HepG2 (cell line): Measurements from ENCODE around the gene HSCB. TPM values are rescaled to one million over a fixed set of nuclear protein-coding genes. Genes with fewer than 3 reads are reported as not detected.

Source experiments
- ATF1 ChIP-seq: IDR thresholded peaks from 2 replicates; pipeline ENCODE4 v1.6.1; 2016; ENCODE audit warnings: mild to moderate bottlenecking, control low read depth
- BRF2 ChIP-seq: sonication (generic); formaldehyde crosslinking; IDR thresholded peaks from 2 replicates; pipeline ENCODE4 v1.8.1; 2022; ENCODE audit warnings: mild to moderate bottlenecking, missing genetic modification reagents
- CENPBD1 ChIP-seq: sonication (generic); formaldehyde crosslinking; IDR thresholded peaks from 2 replicates; pipeline ENCODE4 v1.8.0; 2022; ENCODE audit warnings: missing genetic modification reagents, low read depth, mild to moderate bottlenecking, borderline replicate concordance
- CTCF ChIP-seq: sonication (generic); formaldehyde crosslinking; IDR thresholded peaks from 2 replicates; pipeline ENCODE4 v1.5.0; 2020; ENCODE audit warnings: mild to moderate bottlenecking, missing genetic modification reagents, moderate library complexity
- EP300 ChIP-seq, 3 experiments: sonication (generic) in 1 of 3; formaldehyde crosslinking in 1 of 3; IDR thresholded peaks; 2 replicates each; pipeline versions ENCODE4 v1.5.1 to v1.6.1; 2011 to 2020; ENCODE audit warnings: low read depth in 2 of 3, low read length in 2 of 3, borderline replicate concordance in 1 of 3, improper control_type of control experiment in 1 of 3, mild to moderate bottlenecking in 1 of 3, missing genetic modification reagents in 1 of 3, moderate library complexity in 1 of 3
- FOXC1 ChIP-seq: sonication (generic); formaldehyde crosslinking; IDR thresholded peaks from 2 replicates; pipeline ENCODE4 v1.8.0; 2022; ENCODE audit warnings: mild to moderate bottlenecking, missing genetic modification reagents, borderline replicate concordance
- FOXM1 ChIP-seq: sonication (generic); formaldehyde crosslinking; IDR thresholded peaks from 2 replicates; pipeline ENCODE4 v1.5.0; 2020; ENCODE audit warnings: missing genetic modification reagents
- KLF13 ChIP-seq: sonication (generic); formaldehyde crosslinking; IDR thresholded peaks from 2 replicates; pipeline ENCODE4 v1.4.0; 2020; ENCODE audit warnings: mild to moderate bottlenecking, missing genetic modification reagents
- KLF9 ChIP-seq: IDR thresholded peaks from 2 replicates; pipeline ENCODE4 v1.6.1; 2016; ENCODE audit warnings: low read depth
- MED8 ChIP-seq: sonication (generic); formaldehyde crosslinking; IDR thresholded peaks from 2 replicates; pipeline ENCODE4 v1.8.1; 2023; ENCODE audit warnings: mild to moderate bottlenecking, missing genetic modification reagents; ENCODE audit not compliant: insufficient replicate concordance
- MTA3 ChIP-seq: sonication (generic); formaldehyde crosslinking; IDR thresholded peaks from 2 replicates; pipeline ENCODE4 v1.4.0; 2020; ENCODE audit warnings: missing genetic modification reagents
- NCOA2 ChIP-seq: sonication (generic); formaldehyde crosslinking; IDR thresholded peaks from 2 replicates; pipeline ENCODE4 v1.8.0; 2022; ENCODE audit warnings: inconsistent platforms
- NFE2L1 ChIP-seq: sonication (generic); formaldehyde crosslinking; IDR thresholded peaks from 2 replicates; pipeline ENCODE4 v1.4.0; 2020; ENCODE audit warnings: missing genetic modification reagents, mild to moderate bottlenecking, borderline replicate concordance
- NONO ChIP-seq, 2 experiments: fragments of 450-650 bp in 1 of 2; sonication (generic) in 1 of 2; formaldehyde crosslinking in 1 of 2; IDR thresholded peaks in 1 of 2; conservative IDR thresholded peaks in 1 of 2; 2 replicates each; pipeline versions ENCODE4 v1.6.1 to v1.8.0; 2017 to 2022; ENCODE audit warnings: mild to moderate bottlenecking in 1 of 2, missing genetic modification reagents in 1 of 2, moderate library complexity in 1 of 2
- REL ChIP-seq: sonication (generic); formaldehyde crosslinking; conservative IDR thresholded peaks from 2 replicates; pipeline ENCODE4 v1.8.0; 2022; ENCODE audit warnings: mild to moderate bottlenecking, missing genetic modification reagents, moderate library complexity
- RFX5 ChIP-seq: IDR thresholded peaks from 2 replicates; pipeline ENCODE4 v1.6.1; 2011; ENCODE audit warnings: low read depth, low read length, improper control_type of control experiment
- SP1 ChIP-seq, 2 experiments: fragments of 450-650 bp in 1 of 2; sonication (generic) in 1 of 2; formaldehyde crosslinking in 1 of 2; IDR thresholded peaks; 2 replicates each; pipeline versions ENCODE4 v1.4.0 to v1.6.1; 2016 to 2020; ENCODE audit warnings: missing genetic modification reagents in 1 of 2
- THYN1 ChIP-seq: sonication (generic); formaldehyde crosslinking; IDR thresholded peaks from 2 replicates; pipeline ENCODE4 v1.8.1; 2023; ENCODE audit warnings: low read depth, mild to moderate bottlenecking, moderate library complexity, missing genetic modification reagents, borderline replicate concordance
- ZFP36 ChIP-seq: fragments of 150-350 bp; IDR thresholded peaks from 2 replicates; pipeline ENCODE4 v1.6.1; 2018; ENCODE audit warnings: borderline replicate concordance, low read length, low read depth; ENCODE audit not compliant: partially characterized antibody
- ZFP41 ChIP-seq: sonication (generic); formaldehyde crosslinking; IDR thresholded peaks from 2 replicates; pipeline ENCODE4 v1.4.0; 2020; ENCODE audit warnings: mild to moderate bottlenecking, missing genetic modification reagents, borderline replicate concordance
- ZNF253 ChIP-seq: sonication (generic); formaldehyde crosslinking; IDR thresholded peaks from 2 replicates; pipeline ENCODE4 v1.8.0; 2022; ENCODE audit warnings: mild to moderate bottlenecking, missing genetic modification reagents, borderline replicate concordance
- ZNF292 ChIP-seq: sonication (generic); formaldehyde crosslinking; IDR thresholded peaks from 2 replicates; pipeline ENCODE4 v1.8.1; 2022; ENCODE audit warnings: mild to moderate bottlenecking, low read depth, missing genetic modification reagents, borderline replicate concordance
- ZNF337 ChIP-seq: sonication (generic); formaldehyde crosslinking; IDR thresholded peaks from 2 replicates; pipeline ENCODE4 v1.5.1; 2020; ENCODE audit warnings: missing genetic modification reagents, low read depth, mild to moderate bottlenecking, borderline replicate concordance
- ZNF484 ChIP-seq: sonication (generic); formaldehyde crosslinking; IDR thresholded peaks from 2 replicates; pipeline ENCODE4 v1.5.1; 2020; ENCODE audit warnings: mild to moderate bottlenecking, low read depth, missing genetic modification reagents, borderline replicate concordance
- ZNF501 ChIP-seq: sonication (generic); formaldehyde crosslinking; IDR thresholded peaks from 2 replicates; pipeline ENCODE4 v1.5.1; 2020; ENCODE audit warnings: mild to moderate bottlenecking, moderate library complexity, missing genetic modification reagents
- ZNF564 ChIP-seq: sonication (generic); formaldehyde crosslinking; IDR thresholded peaks from 2 replicates; pipeline ENCODE4 v1.8.1; 2023; ENCODE audit warnings: mild to moderate bottlenecking, missing genetic modification reagents
- ZNF792 ChIP-seq: IDR thresholded peaks from 2 replicates; pipeline ENCODE4 v1.6.1; 2016
- ZSCAN21 ChIP-seq: sonication (generic); formaldehyde crosslinking; IDR thresholded peaks from 2 replicates; pipeline ENCODE4 v1.8.0; 2022; ENCODE audit warnings: mild to moderate bottlenecking, missing genetic modification reagents, moderate library complexity, borderline replicate concordance
- polyA plus RNA-seq, 8 experiments: library from polyadenylated mRNA; depleted of rRNA in 3 of 8; stranded (reverse) in 7 of 8; unstranded in 1 of 8; fragments of >200 nt; fragmentation: Illumina TruSeq in 4 of 8; extraction: Trizol in 4 of 8; gene quantifications; 2 replicates each; pipeline versions ENCODE4 v1.2.1 to v1.2.3, GENCODE V29; 2011 to 2016; ENCODE audit warnings: low read depth in 4 of 8, missing spikeins in 1 of 8, mixed read lengths in 1 of 8; ENCODE audit not compliant: insufficient read depth in 1 of 8
- total RNA-seq, 5 experiments: library from RNA; depleted of rRNA; stranded (reverse); fragments of >200 nt; fragmentation: Illumina TruSeq; extraction: Trizol; gene quantifications; 2 replicates each; pipeline ENCODE4 v1.2.3, GENCODE V29; 2016; ENCODE audit warnings: low read depth in 1 of 5

HSCB gene
- total and polyA plus RNA-seq, 2 of the 13 experiments (the other 11 are each of a cell fraction or from before 2014, with no cell fraction given), result 15.4 to 20.9 TPM

GRCh38 chr22:28799606-28800307, 57.9 kb downstream of the HSCB start (continued):
- TF ChIP-seq CTCF (CRISPR knock-in tag) (no peak), FOXC1 (CRISPR knock-in tag) (no peak), NONO (IDR thresholded peaks at IDR 0.05) (no peak), NONO (CRISPR knock-in tag; conservative IDR thresholded peaks at IDR 0.05) (no peak), ZNF564 (no peak), ZNF501 (CRISPR knock-in tag) (no peak), REL (CRISPR knock-in tag) (no peak), SP1 (IDR thresholded peaks at IDR 0.05) (no peak), SP1 (CRISPR knock-in tag; IDR thresholded peaks at IDR 0.05) (no peak), MTA3 (CRISPR knock-in tag) (no peak), ZNF337 (no peak), ZNF253 (CRISPR knock-in tag) (no peak), ZSCAN21 (no peak), EP300 (IDR thresholded peaks at IDR 0.05; ENCODE audit: low read depth in 2 of 2, low read length in 2 of 2) (no peak), EP300 (CRISPR knock-in tag; IDR thresholded peaks at IDR 0.05; ENCODE audit: borderline replicate concordance) (no peak), ZNF484 (CRISPR knock-in tag) (no peak), KLF9 (CRISPR knock-in tag) (no peak), FOXM1 (no peak), ZNF292 (no peak), KLF13 (CRISPR knock-in tag) (0 out of 2 replicates have a peak, but pooled peaks have one; percentile 5), NCOA2 (CRISPR knock-in tag) (no peak), ZFP41 (no peak), RFX5 (no peak), ZNF792 (CRISPR knock-in tag) (no peak), ZFP36 (no peak), ATF1 (no peak), MED8 (CRISPR knock-in tag) (no peak), BRF2 (CRISPR knock-in tag) (no peak), NFE2L1 (CRISPR knock-in tag) (no peak), CENPBD1 (CRISPR knock-in tag) (no peak), THYN1 (CRISPR knock-in tag) (no peak)
